Putamen (tissue), 1 donor: ENCODE results near the gene ATP13A2.

Experiments
- DNase-seq: peaks from one replicate; pipeline ENCODE4 v3.0.0-alpha.2; 2016; ENCODE audit warnings: low spot score

Gene ATP13A2

GRCh38 chr1:17028662-17029188 is 17.0 kb upstream of the ATP13A2 start:
- DNase-seq: no peak

- DNase-seq: no peak
Measured at GRCh38 chr1:17027900-17028299, 16.2 kb upstream of the ATP13A2 start.

GRCh38 chr1:17027403-17027802 is 15.7 kb upstream of the ATP13A2 start:
- DNase-seq: no peak

GRCh38 chr1:17024721-17025120 is 13.0 kb upstream of the ATP13A2 start:
- no peak for DNase-seq

- DNase-seq: no peak
Measured at GRCh38 chr1:17023573-17023972, 11.8 kb upstream of the ATP13A2 start.

DNA sequence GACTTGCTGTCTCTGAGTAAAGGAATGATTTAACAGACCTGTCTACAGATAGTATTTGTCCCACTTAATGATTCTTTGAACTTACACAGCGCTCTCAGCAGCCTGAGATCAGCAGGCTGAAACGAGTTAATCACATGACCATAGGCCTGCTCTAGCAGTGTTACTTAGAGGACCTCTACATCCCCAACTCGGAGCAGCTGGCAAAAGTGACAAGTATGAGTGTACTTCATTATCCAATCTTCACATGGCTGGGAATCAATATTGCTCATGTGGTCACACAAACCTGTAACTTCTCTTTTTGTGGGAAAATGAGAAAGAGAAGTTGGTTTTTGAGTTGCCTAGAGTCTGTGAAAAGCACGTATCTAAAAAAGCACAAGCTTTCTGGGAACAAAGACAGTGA is 11.4 kb upstream of the ATP13A2 start:
- no peak for DNase-seq

- DNase-seq: no peak
Measured at GRCh38 chr1:17021896-17022295, 10.2 kb upstream of the ATP13A2 start.

GRCh38 chr1:17020502-17020901 is 8.8 kb upstream of the ATP13A2 start:
- DNase-seq: no peak

DNA sequence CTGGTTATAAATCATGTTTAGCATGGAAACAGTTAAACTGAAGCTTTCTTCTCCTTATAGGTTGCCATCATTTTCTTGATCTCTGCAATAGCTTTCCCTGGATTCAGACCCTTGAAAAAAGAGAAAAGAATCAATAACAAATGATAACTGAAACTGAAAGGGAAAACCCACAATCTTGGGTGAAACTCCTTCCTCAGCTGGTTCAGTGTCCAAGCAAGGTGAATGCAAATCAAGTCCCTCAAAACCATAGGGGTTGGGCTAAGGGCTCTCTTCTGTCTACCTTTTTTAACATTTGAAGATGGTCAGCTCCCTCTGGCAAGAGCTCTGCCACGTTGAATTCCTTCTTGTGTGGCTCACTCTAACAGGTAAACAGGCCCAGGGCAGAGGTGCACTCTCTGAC is 7.1 kb upstream of the ATP13A2 start:
- no peak for DNase-seq

DNA sequence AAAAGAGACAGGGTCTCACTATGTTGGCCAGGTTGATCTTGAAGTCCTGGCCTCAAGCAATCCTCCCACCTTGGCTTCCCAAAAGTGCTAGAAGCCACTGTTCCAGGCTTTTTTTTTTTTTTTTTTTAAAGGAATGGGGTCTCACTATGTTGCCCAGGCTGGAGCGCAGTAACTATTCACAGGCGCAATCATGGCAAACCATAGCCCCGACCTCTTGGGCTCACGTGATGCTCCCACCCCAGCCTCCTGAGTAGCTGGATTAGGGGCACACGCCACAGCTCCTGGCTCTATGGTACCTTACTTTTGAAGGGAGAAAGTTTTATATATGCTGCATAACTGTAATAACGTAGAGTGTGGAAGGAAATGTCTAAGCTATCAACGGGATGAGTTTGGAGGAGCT is 5.7 kb upstream of the ATP13A2 start:
- no peak for DNase-seq

DNA sequence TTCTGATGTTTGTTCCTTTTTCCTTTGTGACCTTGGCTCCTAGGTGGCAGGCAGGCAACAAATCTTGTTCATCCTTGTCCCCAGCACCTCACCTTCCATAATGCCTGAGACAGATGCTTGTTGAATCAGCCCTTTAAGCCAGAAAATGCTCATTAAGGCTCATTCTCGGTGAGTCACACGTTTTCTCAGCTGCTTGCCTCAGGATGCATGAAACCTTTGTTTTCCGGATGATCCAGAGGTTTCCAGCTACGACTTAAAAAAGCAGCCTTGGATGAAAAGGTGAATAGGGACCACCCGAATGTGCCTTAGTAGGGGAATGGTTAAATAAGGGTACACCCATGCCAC is 4.6 kb upstream of the ATP13A2 start:
- no peak for DNase-seq

- DNase-seq: no peak
Measured at GRCh38 chr1:17014671-17015567, 3.2 kb upstream of the ATP13A2 start.

DNA sequence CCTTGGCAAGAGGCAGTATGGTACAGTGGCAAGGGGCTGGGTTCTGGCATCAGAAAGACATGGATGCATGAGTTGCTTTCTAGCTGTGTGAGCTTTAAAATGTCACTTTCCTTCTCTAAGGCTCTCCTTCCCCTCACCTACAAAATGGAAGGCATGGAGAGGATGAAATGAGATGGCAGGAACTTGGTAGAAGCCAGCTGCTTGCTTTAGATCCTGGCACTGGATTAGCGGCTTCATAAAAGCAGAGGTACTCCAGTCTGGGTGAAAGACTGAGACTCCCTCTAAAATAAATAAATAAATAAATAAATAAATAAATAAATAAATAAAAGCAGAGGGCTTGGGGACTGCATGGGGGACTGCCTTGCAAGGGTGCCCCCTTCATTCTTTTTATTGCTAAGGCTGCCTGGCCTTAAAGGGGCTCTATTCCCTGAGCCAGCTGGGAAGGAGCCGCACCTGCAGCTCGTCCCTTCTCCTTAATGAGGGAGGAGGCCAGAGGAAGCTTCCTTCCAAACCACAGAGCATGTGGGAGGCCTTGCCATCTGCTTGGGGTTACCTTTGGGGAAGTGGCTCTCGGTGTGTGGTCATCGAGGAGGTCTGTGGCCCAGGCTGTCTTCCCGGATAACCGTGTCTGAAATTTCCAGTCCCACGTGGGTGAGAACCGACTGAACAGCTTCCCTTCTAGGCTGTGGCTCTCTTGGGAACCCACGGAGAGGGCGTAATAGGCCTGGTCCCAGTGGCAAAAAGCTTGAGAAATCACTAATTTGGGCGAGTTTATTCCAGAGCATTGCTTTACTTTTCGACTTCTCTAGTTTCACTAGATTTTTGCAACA is 2.0 kb upstream of the ATP13A2 start:
- no peak for DNase-seq

DNA sequence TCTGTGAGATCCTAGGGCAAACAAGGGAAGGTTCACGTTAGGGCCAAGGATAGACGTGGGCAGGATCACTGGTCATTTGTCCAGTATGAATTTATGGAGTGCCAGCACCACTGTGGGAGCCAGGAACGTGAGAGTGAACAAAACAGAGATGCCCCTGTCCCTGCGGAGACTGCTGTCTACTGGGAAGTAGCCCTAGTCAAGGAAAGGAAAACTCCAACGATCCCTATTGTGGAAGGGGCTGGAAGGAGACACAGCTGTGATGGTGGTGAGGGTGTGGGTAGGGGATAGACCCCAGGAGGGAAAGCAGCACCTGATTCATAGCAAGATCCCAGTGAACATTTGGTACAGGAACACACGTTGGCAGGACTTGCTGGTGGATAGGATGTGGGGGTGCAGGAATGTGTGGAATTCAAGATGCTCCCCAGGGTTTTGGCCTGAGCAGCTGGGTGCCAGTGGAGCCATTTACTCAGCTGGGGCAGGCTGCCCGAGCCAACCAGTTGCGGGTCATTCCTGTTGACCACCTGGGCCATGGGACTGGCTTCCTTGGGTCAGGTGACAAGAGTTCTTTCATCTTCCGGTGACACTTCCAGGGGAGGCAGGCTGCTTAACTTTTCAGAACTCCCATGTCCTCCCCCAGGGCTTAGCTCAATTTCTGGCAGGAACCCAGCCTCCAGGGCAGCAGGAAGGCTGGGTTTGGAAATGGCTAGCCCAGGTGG is 1.2 kb upstream of the ATP13A2 start:
- no peak for DNase-seq

DNA sequence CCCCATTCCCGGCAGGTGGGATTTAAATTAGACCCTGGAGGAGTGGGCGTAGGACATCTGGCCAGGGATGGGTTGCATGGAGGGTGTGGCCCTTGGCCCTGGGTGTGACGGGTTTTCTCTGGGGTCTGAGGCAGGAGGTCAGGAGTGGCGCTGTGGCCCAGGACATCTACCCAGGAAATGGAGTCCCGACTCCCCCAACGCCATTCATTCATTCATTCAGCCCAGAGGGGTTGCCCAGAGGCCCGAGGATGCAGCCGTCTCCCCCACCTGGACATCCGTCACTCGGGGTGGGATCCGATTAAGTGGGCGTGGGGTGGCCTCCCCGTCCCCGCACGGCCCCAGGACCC is 663 bp downstream of the ATP13A2 start:
- no peak for DNase-seq

DNA sequence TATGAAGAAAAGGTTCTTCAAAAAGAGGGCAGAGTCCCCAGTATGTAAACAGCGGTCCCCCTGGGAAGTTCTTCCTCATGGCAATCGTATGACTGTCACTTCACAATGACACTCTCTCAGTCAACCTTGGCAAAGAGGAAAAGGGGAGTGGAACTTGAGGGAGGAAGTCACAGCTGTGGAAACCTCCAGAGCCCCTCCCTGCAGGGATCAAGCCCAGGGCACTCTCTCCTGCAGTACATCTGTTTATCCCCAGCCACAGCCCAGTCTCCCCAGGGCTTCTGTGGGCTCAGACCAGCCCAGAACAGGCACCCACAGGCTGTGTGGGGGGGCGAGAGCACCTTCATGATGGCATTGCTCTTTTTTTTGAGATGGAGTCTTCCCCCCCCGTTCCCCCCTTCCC is 2.0 kb downstream of the ATP13A2 start:
- no peak for DNase-seq

DNA sequence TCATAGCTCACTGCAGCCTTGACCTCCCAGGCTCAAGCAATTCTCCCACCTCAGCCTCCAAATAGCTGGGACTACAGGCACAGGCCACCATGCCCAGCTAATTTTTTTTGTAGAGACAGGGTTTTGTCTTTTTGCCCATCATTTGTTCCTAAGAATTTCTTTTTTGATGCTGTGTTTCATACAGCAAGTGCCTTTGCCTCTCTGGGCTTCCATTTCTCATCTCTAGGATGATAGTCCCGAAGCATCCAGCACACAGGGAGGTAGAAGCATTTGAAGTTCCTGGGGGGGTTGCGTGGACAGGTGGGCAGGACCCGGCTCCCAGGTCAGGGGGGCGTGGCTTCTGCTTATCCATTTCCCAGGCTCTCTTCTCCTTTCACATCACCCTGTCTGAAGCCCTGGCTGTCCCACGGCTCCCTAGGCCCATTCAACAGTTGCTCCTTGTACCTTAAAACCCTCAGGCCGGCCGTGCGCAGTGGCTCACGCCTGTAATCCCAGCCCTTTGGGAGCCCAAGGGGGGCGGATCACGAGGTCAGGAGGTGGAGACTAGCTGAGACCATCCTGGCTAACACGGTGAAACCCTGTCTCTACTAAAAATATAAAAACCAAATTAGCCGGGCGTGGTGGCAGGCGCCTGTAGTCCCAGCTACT is 3.4 kb downstream of the ATP13A2 start:
- no peak for DNase-seq

DNA sequence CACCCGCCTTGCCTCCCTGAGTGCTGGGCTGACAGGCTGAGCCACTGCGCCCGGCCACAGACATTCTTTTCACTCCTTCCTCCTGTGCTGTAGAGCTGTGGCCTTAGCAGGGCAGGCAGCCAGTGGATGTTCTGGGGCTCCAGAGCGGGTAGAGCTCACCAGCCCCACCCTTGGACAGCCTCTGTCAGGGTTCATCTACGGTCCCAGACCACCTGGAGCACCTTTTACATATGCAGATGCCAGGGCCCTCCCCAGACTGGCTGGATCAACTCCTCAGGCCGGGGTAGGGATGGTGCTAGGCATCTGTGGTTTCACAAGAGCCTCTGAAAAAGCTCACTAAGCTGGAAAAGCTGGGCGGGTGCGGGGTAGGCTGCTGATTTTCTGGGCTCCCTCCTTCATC is 4.6 kb downstream of the ATP13A2 start:
- no peak for DNase-seq

GRCh38 chr1:17005365-17005740 is 6.4 kb downstream of the ATP13A2 start:
- DNase-seq: no peak

DNA sequence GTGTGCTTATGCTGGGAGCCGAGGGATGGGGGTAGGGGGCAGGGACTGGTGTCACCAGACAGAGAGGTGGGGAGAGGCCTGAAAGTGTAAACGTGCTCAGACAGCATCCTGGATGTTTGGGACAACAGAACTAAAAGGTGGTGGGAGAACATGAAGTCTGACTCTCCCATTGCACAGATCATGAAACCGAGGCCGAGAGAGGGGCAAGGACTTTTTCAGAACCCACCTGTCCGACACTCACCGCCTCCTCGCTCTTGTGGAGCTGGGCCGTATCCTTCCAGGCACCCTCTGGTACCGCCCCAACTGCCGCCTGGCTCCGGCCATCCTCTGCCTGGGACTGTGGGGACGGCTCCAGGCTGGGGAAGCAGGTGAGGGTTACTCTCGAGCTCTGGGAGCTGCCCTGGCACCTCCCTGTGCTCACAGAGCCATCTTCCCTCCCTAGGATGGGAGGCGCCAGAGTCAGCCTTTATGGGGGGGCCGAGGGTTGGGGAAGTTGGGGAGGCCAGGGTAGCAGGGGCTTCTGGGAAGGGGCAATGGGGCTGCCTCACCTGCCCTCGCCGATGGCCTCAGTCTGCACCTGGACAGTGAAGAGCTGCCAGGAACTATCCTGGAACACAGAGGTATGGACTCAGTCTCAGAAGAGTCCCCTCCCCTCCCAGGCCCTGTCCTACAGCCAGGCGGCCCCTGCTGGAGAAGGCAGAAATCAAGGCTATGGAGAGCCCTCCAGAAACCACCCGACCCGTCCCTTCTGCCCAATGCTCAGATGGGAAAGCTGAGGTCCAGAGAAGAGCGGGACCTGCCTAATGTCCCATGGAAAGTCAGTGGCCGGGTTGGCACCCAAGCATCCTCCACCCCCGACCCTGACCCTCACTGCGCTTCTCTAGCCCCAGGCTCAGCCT is 7.0 kb downstream of the ATP13A2 start:
- DNase-seq: no peak

- no peak for DNase-seq
Measured at GRCh38 chr1:17002524-17002902, 9.2 kb downstream of the ATP13A2 start.
